Measurements from ENCODE around the gene E2F4. TPM values are rescaled to one million over a fixed set of nuclear protein-coding genes. Genes with fewer than 3 reads are reported as not detected.

The E2F4 gene
- total RNA-seq, 1 experiment from 2014 or later: 126 TPM

DNA sequence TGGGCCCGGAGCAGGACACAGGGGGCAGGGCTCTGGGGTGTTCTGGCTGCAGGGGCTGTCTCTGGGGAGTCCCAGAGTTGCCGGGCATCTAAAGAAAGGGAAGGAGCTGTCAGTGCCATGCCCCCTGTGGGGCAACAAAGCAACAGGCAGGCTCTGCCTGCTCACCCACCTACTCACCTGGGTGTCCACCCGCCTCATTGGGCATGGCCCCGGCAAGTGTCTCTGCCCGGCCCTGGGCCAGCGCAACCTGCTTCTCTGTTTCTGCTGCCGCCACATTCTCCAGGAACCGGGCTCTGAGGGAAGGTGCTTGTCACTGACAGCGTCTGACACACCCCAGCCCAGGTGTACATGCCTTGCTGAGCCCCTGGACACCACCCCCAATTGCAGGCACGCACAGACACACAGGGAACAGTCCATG lies 42.2 kb downstream of the E2F4 start:
- no peak for DNase-seq (ENCODE audit: low read depth)

DNA sequence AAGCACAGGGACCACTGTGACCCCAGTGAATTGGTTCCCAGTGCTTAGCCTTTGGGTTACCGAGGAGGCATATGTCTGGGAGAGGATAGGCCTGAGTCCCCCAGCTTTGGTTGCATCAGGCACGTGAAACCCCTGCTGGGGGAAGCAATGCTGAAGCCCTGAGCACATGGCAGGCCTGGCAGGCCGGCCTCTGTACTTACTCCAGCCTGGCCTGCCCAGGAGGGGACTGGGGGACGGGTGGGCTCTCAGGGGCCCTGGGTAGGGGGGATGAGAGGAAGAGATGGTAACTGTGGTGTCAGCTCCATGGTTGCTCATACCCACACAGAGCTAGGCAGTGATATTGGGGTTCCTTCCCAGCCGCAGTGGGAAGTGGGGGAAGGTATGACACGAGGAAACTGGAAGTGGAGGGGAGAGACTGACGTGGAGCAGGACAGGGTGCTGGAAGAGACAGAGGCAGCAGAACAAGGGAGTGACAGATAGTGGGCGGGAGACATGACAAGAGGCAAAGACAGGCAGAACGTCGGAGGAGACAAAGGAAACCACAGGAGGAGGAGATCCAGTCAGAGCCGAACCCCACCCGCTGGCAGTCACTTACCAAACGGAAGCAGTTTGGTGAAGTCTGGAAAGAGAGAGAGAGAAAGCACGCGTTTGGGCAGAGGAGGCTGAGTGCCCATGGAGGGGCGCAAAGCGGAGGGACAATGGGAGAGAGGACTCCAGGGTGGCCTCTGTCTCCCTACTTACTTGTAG lies 44.0 kb downstream of the E2F4 start:
- DNase-seq (ENCODE audit: low read depth): no peak

DNA sequence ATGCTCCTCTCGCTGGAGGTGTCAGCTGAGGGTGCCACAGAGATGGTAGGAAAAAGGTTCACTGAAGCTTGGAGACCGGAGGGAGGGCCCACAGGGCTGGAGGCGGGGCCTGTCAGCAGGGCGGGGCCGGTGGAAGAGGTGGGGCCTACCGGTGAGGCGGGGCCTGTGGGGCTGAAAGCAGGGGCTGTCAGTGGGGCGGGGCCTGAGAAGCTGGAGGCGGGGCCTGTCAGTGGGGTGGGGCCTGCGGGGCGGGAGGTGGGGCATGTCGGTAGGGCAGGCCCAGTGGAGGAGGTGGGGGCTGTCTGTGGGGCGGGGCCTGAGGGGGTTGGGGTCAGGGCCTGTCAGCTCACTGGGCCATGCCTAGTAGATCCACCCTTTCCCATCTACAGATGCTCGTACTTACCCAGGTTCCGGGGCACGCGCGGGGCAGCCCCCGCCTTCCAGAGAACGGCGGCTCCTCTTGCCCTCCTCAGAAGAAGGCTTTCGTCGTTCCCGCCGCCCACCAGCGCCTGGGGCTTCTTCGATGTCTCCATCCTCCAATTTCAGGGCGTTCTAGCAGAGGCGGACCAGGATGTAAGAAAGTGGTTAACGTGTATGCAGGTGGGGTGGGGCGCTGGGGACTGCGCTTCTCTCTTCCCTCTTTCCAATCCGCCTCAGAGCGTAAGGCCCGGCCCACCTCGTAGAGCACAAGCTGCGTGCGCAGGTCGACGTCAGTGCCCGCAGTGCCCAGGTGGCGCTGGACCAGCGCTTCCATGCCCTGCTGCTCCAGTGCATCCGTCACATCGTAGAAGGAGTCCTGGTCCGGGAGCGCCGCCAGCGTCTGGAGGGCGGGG lies 44.8 kb downstream of the E2F4 start:
- peak; percentile 58 for DNase-seq (ENCODE audit: low read depth)

DNA sequence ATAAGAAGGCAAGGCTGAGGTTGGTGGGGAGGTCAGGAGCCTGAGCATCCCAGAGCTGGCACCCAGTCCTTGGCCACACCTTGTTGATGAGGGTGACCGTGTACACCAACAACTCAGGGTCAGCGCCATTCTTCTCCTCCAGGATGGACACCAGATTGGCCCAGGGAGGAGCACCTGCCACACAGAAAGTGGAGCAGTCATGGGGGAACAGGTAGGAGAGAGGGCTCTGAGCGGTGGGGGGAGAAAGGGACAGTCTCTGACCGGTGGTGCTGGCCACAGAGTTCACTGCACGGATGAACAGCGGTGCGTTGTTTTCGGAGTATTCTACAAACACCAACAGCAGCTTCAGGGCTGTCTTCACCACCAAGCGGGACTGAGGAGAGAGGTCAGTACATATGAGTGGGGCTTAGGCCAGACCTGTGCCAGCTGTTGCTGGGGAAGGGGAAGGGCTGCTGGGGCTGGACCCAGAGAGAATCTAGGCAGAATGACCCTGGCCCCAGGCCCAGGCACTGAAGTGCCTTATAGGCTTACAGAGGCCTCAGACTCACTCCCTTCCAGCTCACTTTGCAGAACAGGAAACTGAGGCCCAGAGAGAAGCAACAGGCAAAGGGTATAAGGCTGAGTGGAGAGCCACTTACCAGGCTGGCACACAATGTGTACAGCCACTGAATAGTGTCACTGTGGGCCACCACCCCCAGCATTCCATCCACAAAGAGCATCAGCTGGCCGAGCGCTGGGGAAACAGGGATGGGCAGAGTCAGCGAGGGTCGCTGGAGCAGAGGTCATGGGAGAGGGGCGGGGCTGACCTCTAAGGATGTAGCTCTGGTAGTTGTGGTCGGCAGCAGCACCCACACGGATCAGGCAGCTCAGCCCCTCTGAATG lies 45.7 kb downstream of the E2F4 start:
- no peak for DNase-seq (ENCODE audit: low read depth)

DNA sequence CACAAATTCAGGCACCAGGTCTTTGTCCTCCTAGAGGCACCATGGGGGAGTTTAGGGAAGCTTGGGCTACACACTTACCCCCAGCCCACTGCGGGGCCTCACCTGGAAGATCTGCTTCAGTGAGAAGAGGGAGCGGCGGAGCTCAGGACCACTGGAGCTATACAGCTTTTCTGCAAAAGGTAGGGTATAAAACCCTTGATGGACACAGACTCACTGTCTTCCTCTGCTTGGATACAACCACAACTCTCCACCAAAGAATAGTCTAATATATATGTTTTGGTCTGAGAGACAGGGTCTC lies 46.3 kb downstream of the E2F4 start:
- no peak for DNase-seq (ENCODE audit: low read depth)

DNA sequence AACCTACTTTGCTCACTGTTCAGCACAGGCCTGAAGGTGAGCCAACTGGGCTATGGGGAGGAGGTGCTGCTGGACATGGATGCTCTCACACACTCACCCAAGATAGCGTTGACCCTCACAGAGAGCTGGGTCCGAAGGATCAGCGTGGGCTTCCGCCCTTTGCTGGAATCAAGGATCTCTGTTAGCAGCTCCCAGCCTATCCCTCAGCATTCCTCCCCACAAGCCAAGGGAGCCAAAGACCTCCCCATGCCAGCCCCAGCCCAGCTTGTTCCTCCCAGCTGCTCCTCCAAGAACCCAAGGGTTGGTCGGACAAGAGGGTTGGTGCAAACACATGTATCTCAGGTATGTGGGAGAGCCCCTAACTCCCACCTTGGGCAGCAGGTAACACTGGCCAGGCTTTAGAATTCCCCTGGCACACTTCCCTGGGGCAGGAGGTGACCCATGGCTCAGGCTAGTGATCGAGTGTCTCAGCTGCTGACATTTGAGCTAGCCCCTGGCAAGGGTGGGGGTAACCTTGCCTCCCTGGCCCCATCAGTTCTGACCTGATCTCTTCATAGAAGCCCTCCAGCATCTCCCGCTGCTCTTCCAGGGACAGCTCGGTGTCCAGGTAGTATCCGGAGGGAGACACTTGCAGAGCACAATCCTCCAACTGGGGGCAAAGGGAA lies 47.0 kb downstream of the E2F4 start:
- no peak for DNase-seq (ENCODE audit: low read depth)

DNA sequence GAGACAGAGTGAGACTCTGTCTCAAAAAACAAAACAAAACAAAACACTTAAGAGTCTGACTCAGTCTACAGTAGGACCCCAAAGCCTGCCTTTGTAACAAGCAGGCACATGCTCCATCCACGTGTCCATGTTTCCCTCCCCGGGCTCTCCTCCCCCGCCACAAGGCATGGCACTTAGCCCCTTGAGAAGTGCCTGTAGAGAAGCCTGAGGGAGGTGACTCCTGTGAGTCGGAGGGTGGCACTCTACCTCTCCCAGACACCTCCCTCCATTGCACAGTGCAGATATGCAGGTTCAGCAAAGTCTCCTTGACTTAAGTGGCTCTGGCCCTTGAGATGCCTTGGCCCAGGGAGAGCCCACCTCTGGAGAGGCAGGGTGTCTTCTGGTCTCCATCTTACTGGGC lies 48.6 kb downstream of the E2F4 start:
- peak; percentile 37 for DNase-seq (ENCODE audit: low read depth)

DNA sequence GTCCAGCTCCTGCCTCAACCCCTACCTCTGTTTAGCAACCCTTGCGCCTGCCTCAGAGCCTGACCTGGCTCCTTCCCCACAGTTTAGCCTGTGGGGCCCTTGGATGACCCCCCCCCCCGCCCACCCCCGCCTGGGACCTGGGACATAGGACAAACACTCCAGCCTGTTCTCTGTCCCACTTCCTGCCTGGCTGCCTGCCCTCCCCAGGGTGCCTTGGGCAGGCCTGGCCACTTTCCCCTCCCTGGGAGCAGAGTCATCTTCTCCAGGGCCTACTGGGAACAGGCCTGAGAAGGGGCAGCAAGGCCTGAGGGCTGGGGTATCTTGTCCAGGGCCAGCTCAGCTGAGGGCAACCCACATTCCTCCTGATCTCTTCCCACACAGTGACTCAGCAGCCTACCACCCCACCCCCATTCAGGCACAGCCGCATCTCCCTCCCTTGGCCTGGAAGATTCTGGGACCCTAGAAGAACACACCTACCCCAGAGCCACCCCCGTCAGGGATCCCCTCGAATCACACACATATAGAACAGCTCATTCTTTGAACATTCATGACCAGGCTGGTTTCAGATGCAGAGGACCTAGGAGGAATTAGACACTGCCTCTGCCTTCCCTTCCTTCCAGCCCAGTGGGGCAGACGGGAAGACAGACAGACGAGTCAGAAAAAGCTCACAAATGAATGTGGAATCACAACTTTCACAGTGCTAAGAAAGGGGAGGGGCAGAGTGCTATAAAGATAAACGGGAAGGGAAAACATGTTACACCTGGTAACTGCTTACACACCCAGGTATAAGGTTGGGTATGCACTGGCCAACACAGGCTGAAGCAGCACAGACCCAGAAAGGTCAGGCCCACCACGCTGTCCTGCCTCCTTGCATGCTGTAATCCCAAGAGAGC lies 49.3 kb downstream of the E2F4 start:
- DNase-seq (ENCODE audit: low read depth): peak; percentile 91

DNA sequence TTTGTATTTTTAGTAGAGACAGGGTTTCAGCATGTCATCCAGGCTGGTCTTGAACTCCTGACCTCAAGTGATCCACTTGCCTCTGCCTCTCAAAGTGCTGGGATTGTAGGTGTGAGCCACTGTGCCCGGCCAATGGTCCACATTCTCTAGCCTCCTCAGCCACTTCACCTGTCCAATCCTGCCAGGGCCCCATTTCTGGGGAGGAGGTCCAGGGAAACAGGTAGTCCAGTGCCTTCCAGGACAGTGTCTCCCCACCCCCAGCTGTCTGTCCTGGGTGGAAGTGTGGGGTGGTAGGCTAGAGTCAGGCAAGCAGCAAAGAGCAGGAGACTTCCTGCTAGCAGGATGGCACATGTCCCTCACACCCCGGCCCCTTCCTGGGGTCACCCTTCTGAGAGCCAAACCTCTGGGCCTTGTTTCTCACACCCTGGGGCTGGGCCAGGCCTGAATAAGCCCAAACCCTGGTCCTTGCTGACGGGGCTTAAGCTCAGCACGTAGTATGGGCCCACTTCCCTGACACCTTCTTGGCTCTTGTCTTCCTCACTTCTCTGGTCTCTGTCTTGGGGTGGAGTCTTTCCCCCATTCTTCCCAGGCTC lies 50.3 kb downstream of the E2F4 start:
- no peak for DNase-seq (ENCODE audit: low read depth)

DNA sequence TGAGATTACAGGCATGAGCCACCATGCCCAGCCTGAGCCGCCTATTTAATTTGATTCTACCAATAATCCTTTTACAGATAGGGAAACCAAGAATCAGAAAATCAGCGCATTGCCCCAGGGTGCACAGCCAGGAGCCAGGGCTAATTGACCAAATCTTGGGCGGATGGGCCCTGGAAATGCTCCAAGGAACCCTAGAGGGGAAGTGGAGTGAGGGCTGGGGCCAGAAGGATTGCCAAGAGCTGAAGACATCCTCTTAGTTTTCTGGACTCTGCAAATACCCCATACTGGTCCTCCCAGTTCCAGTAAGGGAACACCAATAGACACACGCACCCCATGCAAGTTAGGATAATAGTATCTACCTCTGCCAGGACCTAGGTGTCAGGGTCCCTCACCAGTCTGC lies 51.5 kb downstream of the E2F4 start:
- no peak for DNase-seq (ENCODE audit: low read depth)

DNA sequence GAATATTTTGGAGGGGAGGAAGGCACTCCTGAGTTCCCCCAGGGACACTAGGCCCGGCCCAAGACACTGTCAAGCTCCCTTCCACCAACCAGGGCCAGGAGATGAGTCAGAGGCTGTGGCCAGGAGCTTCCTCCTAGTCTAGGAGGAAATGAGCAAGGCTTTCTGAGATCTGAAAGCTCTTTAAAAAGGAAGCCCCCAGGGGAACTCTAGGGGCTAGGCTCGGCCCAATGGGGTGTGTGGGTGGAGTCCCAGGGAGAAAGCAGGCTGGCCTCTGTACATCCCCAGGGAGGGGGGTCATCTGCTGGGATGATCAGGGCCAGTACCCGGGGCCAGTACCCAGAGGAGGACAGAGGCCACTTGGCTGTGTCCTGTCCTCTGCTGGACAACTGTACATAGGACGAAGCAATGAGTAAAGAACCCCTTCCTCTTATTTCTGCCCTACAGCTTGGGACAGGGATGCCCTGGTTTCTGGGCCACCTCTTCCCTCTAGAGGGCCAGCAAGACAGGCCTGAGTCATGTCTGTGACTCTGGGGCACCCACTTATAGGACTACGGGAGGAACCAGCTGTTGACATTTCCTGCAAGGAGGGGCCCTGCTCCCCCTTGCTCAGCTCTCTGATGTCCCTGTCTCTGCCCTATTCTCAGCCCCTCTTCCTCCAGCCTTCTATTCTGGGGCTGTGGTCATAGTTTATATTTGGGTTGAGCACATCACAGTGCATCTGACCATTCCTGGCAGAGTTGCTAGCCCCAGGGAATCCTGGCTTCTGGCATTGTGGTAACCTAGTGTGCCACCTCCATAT lies 52.6 kb downstream of the E2F4 start:
- peak; percentile 98 for DNase-seq (ENCODE audit: low read depth)

DNA sequence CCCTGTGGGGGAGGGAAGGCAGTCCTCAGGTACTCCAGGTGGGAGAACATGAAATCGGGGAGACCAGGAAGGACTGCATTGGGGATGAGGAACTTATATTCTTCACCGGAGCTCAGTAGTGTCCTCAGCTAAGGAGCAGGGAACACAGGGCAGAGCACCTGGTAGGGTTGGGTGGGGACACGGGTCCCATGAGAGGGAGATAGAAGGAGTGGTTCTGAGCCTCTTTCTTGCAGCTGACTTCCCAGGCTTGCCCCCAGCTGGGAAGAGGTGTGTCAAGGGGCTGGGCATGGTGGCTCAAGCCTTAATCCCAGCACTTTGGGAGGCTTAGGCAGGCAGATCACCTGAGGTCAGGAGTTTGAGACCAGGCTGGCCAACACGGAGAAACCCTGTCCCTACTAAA lies 53.2 kb downstream of the E2F4 start:
- no peak for DNase-seq (ENCODE audit: low read depth)

DNA sequence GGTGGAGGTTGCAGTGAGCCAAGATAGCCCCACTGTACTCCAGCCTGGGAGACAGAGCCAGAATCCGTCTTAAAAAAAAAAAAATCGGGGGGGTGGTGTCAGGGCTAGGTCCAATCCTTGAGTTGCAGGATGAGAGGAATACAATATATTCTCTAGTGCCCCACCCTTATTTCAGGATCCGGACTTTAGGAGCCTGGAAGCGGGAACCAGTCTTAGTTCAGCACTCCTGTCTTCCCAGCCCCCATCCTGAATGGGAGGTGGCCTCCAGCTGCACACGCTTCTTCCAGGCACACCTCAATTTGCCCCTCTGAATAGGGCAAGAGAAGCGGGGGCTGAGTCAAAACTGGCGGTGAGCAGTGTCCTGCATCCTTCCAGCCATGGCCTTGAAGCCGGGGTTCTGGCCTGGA lies 53.7 kb downstream of the E2F4 start:
- DNase-seq (ENCODE audit: low read depth): no peak

DNA sequence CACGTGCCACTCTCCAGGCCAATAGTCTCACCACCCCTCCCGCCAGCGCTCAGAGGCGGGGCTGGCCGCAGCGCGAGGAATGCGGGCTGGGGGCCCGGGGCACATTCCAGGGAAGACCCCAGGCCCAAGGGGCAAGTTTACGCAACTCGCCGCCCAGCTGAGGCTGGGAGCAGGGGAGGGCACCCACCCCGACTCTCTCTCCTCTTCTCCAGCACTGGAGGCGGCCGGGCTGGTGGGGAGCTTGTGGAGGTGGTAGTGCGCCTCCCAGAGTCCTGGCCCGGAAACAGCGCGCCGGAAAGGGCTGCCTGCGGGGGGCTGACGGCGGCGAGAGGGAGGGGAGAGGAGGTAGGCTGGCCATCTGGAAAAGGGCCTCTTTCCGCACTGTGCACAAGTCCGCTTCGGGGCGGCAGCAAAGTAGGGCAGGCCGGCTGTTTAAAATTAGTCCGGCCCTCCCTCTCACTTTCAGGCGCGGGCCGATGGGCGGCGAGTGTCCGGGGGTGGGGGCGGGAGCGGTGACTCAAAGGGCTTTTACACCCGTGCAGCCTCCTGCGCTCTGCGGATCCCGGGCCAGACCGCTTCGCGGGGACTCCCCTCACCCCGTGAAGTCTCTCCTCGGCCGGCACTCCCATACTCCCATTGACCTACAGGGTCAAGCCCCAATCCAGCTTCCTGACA lies 54.3 kb downstream of the E2F4 start:
- peak; percentile 78 for DNase-seq (ENCODE audit: low read depth)

DNA sequence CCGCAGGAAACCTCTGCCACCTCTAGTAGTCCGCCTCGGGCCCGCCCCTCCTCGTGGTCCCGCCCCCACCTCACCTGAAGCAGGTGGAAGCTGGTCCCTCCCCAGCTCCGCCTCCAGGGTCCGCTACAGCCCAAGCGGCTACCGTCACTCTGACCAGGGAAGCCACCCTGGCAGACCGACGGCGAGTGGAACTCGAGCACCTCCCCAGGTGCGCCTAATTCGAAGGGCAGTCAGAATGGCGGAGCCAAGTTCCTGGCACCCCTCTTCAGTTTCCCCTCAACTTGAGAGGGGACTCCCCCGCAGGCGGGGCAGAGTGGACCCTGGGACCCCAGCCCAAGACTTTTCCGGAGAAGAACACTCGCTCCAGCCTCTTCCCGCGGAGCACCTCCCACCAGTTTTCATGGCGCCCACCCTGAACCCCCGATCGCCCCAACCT lies 54.8 kb downstream of the E2F4 start:
- DNase-seq (ENCODE audit: low read depth): no peak

DNA sequence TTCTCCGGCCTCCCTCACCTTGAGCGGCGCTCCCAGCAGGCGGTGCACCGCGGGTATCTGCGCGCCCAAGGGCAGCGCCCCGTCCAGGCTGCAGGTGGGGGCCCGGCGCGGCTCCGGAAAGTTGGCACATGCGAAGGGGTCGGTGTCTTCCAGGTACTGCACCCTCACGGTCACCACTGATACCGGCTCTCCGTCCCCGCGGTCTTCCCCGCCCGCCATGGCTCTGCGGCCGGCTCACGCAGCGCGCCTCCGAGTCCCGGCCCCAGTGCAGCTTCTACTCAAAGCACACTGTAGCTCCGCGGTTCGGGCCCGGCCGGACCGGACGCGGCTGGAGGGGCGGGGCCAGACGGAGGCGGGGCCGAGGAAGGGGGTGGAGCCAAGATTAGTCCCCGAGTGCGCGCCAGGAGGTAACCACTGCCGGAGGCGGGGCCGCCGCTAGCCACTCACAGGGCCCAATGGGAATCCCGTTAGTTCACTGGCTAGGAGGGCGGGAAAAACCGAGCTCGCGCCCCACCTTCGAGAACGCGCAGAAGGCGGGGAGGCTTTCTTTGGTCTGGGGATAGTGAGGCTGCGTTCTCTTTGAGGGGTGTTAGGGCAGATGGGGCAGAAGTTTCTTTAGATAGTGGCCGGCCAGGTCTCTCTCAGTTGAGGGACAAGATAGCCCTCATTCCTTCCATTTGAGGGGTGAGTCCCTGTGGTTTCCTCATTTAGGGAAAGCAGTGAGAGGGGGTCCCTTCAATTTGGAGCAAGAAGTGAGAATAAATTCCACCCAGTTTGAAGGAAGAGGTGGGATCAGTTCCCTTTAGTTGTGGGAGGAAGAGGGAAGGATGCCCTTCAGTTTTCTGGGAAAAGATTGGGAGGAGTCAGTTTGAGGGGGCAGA lies 55.5 kb downstream of the E2F4 start, which contains the start of gene FHOD1:
Gene FHOD1 (minus strand): TSS at position 290 of the 881 bp plus-strand sequence. CDS start 71 bp downstream, at position 219.
- DNase-seq (ENCODE audit: low read depth): peak; percentile 91

DNA sequence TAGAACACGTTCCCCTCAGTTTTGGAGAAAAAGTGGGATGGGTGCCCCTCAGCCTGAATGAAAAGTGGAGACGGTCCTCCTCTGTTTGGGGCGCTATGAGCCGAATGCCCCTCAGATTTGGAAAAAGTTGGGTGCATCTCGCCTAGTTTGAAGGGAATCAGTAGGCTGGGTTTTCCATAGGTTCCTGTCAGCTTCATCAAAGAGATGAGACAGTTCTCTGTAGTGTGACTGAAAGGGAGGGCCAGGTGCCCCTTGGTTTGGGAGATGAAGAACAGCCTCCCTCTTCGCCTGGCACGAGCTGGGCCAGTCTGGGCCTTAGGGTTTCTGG lies 56.1 kb downstream of the E2F4 start:
- peak; percentile 17 for DNase-seq (ENCODE audit: low read depth)
